Hematopoietic multipotent progenitor cell treated with erythropoietin and hydrocortisone succinate and interleukin-3 and kit ligand, for 4 days (in vitro differentiated cells): ENCODE results near the gene SLN.
"Not testable (repeated sequence)": the region's sequence is repeated elsewhere in the genome, so short reads cannot be mapped to it uniquely, and the experiment has no call there.

ENCODE experiments used
- DNase-seq: peaks from one replicate; pipeline ENCODE4 v3.0.0-alpha.2; 2015

The SLN gene

DNA sequence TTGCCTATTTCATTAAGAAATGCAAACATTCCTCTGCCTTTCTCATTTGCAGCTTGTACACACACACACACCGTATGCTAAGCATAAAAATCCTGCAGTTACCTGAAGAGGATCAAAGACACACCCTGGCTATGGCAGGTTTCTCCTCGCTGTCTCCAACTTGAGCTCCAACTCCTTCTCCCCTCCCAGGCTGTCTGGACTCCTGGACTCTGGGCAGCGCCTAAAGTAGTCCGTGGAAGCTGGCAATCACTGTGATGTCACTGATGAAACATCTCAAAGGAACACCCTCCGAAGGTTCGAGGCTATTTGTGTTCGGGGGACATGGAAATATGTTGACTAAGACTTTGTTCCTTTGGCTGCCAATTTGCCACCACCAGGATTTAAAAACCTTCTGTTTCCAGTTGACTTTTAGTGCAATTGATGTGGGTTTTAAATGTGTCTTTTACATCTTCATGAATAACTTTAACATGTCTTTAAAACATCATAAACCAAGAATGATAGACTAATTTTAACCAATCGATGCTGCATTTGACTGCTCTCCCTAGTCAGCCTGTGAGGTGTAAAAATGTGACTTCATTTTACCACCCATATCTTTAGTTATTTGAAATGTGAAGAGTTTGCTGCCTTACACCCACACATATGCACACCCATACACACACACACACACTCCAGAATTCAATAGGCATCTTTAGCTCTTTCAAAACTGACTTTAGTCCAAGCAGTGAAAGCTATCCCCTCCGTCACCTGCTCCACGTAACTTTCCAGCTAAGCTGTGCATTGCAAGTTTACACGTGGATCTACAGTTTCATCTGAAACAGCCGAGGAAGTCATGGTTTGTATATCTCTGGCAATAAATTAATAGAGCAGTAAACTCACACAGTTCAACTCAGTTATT lies at the start of gene SLN:
Gene SLN (minus strand): TSS at position 196 of the 895 bp plus-strand sequence.
- no peak for DNase-seq

DNA sequence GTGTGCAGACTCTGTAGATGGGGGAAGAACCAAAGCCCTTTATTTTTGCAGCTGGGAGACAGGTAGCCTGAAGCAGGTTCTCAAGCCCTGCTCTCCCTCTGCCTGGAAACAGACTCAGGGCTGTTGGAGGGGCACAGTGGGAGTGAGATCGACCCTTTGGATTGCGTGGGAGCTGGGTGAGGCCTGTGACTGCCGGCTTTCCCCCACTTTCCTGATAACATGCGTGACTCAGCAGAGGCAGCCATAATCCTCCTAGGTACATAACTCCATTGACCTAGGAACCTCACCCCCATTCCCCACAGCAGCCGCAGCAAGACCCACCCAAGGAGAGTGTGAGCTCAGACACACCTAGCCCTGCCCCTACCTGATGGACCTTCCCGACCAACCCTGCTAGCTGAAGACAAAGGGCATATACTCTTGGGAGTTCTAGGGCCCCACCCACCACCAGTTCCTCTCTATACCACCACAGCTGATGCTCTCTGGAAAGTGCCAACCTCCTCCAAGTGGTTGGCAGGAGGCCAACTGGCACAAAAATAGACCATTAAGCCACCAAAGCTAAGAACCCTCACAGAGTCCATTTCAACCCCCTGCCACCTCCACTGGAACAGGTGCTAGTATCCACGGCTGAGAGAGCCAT lies 47.0 kb upstream of the SLN start:
- not testable (repeated sequence) for DNase-seq

DNA sequence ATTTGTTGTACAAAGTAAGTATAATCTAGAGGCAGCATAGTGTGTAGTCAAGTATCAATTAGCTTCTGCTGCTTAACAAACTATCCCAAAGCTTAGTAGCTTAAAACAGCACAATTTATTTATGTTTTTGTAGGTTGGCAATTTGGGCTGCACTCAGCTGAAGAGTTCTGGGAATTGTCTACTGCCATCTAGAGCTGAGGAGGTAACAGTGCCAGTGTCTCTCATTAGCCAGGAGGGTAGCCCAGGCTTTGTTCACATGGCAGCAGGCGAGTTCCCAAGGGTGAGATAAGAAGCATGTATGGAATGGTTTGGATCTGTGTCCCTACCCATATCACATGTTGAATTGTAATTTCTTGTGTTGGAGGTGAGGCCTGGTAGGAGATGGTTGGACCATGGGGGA lies 45.8 kb upstream of the SLN start:
- no peak for DNase-seq

DNA sequence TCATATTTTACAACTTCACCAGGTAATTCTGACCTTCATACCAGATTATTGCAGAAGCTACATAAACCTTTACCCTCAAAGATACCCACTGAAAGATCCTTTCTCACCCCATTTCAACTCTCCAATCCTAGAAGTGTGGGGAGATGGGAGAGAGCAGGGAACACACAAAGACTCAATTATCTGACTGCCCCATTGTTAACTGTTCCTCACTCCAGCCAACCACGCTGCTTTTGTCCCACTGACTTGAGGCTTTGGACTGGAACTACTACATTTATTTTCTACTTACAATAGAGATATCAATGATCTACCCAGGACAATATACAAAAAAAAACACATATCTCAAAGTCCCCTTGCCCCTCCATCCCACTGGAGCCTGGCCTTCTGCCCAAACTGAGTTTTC lies 44.7 kb upstream of the SLN start:
- DNase-seq, result no peak

DNA sequence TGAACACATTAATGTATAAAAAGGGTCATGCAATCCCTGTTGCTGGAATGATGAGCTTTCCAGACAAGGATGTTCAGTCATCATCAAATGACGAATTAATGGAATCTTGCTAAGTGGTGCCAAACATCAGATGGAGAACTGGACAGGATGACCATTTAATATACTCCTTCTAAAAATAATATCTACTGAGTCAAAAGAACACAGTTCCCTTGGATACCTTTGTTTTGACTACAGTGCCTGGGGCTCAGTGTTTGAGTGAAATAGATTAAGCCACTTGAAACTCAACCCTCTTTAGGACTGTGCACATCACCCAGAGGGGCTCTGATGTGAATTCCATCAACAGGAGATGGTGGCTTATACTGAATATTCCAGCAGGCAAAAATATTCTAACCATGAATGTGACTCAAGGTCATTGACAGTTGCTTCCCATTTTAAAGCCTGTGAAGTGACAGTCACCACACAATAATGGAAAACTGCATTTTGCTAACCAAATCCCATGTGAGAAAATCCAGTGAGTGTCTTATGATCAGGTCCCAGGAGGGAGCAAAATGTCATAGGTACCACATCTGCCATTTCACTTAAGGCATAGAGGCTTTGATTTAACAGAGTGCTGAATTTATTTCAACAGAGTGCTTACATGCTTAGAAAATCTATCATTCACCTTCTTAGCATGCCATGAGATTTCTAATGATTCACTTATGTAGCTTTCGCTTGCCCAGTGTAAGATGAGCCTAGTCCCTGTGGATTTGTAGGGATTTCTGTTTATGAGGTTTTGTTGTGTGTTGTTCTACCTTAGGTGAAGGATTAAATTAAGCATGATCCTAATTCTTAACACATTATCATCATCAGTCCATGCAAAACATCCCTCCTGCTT lies 41.3 kb upstream of the SLN start:
- no peak for DNase-seq

DNA sequence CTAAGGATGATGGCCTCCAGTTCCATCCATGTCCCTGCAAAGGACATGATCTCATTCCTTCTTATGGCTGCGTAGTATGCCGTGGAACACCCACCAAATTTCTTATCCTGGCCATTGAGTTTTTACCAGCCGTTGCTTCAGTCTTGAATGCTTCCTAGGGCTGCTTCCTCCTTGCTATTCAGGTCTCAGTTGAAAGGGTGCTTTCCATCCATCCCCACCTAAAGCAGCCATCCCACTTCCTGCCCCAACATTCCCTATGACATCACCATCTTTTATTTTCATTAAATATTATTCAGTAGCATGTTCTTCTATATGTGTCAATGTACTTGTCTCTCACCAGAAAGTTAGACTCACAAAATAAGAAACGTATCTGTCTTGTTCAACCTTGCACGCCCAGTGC lies 40.7 kb upstream of the SLN start:
- DNase-seq, result no peak

DNA sequence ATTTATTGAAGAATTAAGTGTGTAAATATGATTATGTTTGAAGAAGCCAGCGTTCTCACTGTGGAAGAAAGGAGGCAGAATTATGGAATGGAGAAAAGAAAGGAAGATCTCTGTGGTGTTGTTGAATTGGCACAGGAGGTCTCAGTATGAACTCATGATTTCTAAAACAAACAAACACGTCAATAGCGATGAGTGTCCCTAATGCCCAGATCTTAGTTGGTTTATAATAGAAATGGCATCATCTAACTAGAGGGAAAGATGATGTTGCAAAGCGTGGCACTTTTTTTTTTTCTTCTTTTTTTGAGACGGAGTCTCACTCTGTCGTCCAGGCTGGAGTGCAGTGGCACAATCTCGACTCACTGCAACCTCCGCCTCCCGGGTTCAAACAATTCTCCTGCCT lies 39.2 kb upstream of the SLN start:
- DNase-seq, result no peak

DNA sequence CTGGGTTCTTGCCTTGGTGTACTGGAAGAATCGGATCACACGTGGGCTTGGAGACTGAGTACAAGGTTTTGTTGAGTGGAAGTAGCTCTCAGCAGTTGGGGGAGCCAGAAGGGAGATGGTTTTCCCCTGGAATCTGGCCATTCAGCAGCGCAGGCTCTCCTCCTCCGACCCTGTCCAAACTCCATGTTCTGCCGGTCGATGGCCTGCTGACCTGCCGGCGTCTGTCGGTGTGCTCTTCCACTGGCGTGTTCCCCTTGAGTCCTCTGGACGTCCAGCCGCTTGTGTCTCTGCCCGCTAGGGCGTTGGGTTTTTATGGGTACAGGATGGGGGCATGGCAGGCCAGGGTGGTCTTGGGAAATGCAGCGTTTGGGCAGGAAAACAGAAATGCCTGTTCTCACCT lies 38.5 kb upstream of the SLN start:
- no peak for DNase-seq

DNA sequence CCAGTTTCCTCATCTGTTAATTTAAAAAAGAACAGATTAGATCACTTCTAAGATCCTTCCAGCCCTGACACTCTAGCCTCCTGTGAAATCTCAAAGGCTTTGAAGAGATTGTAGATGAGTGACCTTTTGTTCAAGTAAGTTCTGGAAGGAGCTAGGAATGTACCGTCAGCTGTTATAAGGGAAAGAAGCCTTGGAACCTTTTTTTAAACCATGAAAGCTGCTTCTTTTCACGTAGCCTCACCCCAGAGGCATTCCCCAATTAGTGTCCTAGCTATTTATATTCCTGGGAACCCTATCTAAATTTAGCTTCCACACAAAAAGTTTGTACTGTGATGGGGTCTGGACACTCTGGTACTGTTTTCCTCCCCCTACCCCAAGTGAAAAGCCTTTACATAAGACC lies 35.8 kb upstream of the SLN start:
- DNase-seq, result no peak

DNA sequence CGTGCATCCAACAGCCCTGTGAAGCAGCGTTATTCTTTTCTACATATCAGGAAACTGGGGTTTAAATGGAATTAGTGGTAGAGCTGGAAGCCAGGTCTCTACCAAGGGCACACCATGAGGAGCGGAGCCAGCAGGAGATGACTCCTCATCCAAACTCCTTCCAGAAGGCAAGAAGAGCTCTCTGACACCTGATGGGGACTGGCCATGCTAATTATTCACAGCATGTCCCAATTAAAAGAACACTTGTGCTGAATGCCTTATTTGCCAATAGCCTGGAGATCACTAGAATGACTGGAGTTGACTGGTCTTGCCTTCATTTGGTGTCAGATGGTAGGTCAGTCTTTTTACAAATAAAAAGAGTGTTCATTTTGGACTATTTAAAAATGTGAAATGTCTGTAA lies 32.9 kb upstream of the SLN start:
- no peak for DNase-seq

DNA sequence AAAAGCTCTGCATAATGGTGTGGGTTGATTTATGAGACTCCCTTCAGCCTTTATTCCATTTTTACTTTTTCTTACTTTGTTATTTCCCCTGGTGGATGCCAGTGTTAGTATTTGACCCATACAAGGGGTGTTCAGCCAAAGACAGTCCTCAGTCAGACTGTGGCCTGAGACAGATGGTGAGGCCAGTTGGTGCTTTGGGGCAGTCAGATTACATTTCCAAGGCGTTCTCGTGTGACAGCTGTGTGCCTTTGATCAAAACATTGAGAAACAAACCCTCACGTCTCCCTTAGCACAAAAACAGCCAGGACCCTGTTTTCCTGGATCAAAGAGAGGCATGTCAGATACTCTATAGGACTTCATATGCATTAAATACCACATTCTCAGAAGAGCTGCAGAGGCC lies 31.3 kb upstream of the SLN start:
- DNase-seq, result no peak

DNA sequence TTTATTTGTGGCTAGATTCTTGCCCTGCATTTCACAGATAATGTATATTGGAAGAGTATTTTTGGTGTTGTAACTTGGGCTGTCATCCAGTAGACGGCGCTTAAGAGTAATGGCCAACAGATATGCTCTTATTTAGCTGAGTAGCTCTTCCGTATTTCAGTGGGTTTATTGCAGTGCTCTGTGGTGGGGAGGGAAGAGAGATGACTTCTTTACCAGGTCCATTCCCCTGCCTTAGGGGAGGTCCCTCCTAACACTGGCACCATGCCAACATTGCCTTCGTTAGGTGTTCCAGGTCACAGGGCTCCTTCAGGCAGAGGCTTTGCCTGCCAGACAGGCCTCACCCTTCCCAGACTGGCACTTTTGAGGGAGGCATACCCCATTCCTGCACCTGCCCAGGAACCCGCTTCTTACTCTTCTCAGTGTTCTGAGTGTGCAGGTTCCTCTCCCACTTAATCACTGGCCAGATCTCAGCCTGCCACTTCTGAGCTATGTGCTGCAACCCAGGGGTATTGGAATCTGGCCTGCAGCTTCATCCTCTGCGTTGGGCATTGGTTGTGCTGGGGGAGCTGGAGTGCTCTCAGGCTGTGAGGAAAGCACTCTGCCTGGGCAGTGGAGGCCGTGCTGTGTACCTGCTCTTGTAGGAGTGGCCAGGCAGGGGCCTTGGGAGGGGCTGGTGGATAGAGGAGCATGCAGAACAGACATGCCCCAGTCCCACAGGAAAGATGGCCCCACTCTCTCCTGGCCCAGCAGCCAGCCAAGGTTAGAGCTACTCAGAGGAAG lies 29.4 kb upstream of the SLN start:
- peak; percentile 77 for DNase-seq

DNA sequence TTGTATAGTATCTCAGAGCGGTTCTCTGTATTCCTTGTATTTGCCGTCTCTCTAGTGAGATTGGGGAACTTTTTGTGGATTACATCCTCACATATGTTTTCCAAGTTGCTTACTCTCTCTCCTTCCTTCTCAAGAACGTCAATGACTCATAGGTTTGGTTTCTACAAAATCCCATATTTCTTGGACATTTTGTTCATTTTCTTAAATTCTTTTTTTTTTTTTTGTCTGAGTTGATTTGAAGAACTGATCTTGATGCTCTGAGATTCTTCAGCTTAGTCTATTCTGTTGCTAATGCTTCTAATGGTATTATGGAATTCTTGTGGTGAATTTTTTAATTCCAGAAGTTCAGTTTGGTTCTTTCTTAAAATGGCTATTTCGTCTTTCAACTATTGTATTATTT lies 28.4 kb upstream of the SLN start:
- DNase-seq, result no peak

DNA sequence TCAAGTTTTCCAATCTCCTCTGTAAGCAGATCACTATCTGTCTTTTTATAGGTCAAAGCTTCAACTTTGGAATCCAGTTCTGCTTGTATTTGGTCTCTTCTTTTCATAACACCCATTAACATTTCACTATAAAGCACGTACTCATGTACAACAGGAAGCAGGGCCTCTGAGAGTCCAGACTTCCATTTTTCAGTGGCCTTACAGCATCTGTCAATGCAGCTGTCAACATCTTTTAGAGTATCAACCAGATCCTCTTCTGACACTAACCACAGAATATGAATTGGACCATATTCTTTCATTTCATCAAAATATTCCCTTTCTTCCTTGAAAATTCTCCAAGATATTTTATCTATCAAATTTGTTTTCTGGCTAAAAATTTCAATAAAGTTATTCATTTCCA lies 24.7 kb upstream of the SLN start:
- no peak for DNase-seq

DNA sequence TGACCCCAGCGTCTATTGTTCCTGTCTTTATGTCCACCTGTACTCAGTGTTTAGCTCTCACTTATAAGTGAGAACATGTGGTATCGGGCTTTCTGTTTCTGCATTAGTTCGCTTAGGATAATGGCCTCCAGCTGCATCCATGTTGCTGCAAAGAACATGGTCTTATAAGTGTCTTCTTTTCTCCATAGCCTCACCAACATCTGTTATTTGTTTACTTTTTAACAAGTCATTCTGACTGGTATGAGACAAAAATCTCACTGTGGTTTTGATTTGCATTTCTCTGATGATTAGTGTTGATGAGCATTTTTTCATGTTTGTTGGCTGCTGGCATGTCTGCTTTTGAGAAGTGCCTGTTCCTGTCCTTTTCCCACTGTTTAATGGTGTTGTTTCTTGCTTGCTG lies 21.7 kb upstream of the SLN start:
- DNase-seq, result no peak

DNA sequence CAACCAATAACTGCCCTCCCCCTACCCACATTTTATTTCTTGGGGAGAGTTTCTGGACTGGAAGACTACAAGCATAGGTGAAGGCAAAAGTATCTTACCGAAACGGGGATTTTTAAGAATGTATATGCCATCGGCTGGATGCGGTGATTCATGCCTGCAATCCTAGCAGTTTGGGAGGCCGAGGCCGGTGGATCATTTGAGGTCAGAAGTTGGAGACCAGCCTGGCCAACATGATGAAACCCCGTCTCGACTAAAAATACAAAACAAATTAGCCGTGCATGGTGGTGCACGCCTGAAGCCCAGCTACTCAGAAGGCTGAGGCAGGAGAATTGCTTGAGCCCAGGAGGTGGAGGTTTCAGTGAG lies 20.8 kb upstream of the SLN start:
- no peak for DNase-seq

DNA sequence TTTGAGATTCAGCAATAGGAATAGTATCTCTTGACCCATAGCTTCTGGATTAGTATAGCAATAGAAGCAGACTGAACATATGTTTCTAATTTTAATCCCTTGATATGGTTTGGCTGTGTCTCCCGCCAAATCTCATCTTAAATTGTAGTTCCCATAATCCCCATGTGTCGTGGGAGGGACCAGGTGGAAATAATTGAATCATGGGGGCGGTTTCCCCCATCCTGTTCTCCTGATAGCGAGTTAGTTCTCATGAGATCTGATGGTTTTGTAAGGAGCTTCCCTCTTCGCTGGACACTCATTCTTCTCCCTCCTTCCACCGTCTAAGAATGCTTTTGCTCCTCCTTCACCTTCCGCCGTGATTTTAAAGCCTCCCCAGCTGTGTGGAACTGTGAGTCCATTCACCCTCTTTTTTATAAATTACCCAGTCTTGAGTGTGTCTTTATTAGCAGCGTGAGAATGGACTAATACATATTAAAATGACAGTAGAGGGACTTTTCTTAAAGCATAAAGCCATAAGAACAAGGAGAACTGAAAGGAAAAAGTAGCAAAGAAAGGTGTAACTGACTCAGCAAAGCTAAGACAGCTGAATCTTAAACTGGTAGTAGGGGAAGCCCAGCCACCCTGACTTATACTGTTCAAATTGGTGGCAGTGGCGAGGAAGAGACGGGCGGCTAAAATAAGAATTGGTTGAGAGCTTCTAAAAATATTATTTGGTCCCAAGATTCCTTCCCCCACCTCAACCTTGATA lies 20.3 kb upstream of the SLN start:
- DNase-seq, result no peak

DNA sequence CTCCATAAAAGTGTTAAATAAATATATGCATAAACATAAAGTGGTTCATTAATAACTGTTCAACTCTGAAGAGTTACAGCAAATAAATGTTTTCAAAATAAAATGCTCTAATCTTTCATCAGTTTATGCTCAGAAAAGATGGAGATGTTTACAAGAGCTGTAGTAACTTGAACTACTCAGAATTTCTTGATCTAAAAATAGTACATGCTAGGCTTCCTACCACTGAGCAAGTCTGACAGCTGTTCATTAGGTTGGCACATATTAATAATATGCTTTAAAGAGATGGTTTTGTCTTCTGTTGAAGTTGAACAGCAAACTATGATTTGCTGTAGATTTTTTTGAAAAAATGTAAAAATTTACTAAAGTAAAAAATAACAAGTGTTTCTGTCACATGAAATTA lies 10.8 kb upstream of the SLN start:
- no peak for DNase-seq

DNA sequence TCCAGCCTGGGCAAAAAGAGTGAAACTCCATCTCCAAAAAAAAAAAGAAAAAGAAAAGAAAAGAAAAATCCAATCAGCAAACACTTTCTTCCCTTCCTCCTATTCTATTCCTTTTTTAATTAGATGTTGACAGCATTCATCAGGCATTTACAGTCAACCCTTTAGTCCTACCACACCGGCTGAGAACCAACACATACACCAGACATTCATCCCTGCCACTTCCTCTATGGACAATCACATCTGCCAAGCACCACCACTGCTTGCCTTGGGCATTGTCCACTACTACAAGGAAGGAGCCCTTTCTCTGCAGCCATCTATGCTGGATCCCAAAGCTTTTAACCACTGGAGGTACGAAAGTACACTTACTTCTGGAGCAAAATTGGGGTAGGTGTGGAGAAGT lies 9.4 kb upstream of the SLN start:
- no peak for DNase-seq

DNA sequence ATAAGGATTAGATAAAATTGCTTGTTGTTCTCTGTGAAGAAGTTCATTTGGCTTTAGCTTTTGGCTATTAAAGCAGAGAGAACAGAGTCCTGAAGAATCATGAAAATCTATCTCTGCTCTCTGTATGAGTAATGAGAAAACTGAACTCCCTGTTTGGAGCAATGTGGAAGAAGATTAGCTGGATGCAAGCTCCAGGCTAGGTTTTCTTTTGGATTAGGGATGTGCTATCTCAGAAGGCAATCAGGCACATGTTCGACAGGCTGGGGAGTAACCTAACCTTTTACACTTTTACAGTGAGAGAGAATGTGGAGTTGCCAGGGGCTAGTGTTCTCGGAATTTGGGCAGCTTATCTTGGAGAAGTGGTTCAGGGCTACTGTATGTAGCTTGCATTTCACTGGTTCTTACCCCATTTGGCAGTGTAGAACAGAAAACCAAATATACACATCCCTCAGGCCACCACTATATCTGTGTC lies 8.5 kb upstream of the SLN start:
- no peak for DNase-seq

DNA sequence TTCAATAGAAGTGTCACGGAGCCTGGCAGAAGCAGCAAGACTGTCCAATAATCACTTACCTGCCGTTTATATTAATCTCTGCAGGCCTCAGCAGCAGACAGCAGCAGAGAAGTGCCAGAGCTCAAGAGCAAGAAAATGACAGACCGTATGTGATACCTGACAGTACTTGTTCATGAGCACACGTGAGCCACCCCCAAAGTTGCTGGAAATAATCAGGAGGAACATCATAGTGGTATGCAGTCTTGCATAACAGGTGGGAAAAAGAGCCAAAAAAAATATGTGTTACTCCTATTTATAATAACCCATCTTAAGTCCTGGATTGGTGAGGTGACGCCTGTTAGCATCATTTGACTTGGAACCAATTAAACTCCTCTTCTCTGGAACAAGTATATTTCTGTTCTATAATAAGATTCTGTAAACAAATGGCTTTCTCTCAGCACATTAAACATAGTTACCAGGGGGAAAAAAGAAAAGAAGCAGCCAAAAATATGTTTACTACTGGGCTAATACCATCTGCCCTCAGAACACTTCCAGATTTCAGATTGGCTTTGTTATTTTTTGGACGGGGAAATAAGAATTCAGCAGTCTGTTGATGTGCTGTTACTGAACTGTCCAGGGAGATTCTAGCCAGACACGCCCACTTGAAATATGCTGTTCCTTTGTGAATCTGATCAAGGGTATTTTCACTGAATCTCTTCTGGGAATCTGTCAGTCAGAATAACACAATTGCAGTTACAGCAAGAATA lies 7.9 kb upstream of the SLN start:
- DNase-seq, result no peak
